Mammary epithelial cell (primary cell): ENCODE results near the gene ADAMTS7.

ENCODE experiments used
- EZH2 ChIP-seq: IDR thresholded peaks from 2 replicates; pipeline ENCODE4 v1.6.1; 2012; ENCODE audit warnings: low read length, inconsistent platforms, borderline replicate concordance
- TF ChIP-seq, protein P1 (sequence below), 2 donors: IDR thresholded peaks in 1 of 2; conservative IDR thresholded peaks in 1 of 2; 2 replicates each; pipeline ENCODE4 v1.5.1; 2011 to 2012; ENCODE audit warnings: inconsistent platforms in 2 of 2, low read length in 2 of 2, mild to moderate bottlenecking in 2 of 2, control low read depth in 1 of 2, low read depth in 1 of 2; ENCODE audit not compliant: insufficient read depth in 1 of 2; ENCODE audit errors: extremely low read depth in 1 of 2

DNA sequence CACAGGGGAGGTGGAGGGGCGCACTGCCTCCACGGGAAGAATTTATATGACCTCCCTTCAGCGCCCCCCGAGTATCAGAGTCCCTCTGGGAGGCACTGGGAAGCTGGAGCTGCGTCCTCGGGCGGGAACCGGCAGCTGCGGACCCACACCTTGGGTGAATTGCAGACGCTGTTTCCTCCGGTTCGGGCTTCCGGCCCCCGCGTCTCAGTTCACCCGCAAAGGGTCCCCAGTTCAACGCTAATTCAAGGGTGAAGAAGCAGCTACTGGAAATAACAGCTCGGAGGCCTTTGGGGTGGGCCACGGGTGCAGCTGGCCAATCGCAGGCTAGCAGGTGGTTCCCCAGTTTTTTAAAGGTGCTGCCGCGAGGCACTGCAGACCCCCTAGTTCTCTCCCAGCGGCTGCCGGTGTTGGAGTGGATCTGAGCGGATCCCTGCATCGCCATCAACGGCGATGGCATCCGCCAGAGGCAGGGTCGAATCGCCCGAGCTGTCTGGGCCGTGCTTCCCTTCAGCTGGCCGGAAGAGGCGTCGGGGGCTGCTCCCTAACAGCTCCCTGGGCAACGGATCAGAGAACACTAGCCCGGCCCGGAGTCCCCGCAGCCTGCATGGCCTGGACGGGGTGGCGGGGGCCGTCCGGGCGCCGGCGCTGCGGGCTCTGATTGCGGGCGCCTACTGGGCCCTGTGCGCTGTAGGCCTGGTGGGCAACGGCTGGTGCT, 19.4 kb upstream of the ADAMTS7 start:
- TF ChIP-seq, protein P1, sequence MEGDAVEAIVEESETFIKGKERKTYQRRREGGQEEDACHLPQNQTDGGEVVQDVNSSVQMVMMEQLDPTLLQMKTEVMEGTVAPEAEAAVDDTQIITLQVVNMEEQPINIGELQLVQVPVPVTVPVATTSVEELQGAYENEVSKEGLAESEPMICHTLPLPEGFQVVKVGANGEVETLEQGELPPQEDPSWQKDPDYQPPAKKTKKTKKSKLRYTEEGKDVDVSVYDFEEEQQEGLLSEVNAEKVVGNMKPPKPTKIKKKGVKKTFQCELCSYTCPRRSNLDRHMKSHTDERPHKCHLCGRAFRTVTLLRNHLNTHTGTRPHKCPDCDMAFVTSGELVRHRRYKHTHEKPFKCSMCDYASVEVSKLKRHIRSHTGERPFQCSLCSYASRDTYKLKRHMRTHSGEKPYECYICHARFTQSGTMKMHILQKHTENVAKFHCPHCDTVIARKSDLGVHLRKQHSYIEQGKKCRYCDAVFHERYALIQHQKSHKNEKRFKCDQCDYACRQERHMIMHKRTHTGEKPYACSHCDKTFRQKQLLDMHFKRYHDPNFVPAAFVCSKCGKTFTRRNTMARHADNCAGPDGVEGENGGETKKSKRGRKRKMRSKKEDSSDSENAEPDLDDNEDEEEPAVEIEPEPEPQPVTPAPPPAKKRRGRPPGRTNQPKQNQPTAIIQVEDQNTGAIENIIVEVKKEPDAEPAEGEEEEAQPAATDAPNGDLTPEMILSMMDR (conservative IDR thresholded peaks at IDR 0.05 in 1 of 2, IDR thresholded peaks at IDR 0.05 in 1 of 2; ENCODE audit: extremely low read depth in 1 of 2, insufficient read depth in 1 of 2, low read depth in 1 of 2, low read length in 2 of 2), result no peak
- no peak for TF ChIP-seq EZH2
